ENCODE data around the gene SBNO2. TPM values are rescaled to one million over a fixed set of nuclear protein-coding genes. Genes with fewer than 3 reads are reported as not detected.

Gene SBNO2
- total and polyA plus RNA-seq, 9 of the 15 experiments (the other 6 are each of a cell fraction or from before 2014, with no cell fraction given) = 0.01 to 46.2 (median 6.7) TPM

DNA sequence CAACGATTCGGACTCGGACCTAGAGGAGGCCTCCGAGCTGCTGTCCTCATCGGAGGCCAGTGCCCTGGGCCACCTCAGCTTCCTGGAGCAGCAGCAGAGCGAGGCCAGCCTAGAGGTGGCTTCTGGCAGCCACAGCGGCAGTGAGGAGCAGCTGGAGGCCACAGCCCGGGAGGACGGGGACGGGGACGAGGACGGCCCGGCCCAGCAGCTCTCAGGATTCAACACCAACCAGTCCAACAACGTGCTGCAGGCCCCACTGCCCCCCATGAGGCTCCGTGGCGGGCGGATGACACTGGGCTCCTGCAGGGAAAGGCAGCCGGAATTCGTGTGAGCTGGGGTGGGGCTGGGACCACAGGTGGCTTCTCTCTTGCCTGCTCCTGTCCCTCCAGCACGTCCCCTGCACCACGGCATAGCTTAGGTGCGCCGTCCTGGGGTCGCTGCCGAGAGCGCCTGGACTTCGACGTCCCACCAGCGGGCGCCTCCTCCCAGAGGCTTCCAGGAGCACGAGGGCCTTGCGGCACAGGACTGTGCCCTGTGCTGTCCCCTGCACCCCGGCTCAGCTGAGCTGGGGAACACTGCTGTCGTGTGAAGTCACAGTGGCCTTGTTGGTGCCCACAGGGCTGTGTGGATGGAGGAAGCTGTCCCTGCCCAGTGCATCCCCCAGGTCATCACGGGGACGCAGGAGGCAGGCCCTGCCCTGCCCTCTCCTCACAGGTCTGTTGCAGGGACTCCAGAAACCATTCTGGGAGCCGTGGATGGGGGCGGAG lies 88.2 kb downstream of the SBNO2 start (continued):
- peak; percentile 71 for TF ChIP-seq RBM22 (IDR thresholded peaks at IDR 0.05; ENCODE audit: low read depth, low read length, poor library complexity, severe bottlenecking)

DNA sequence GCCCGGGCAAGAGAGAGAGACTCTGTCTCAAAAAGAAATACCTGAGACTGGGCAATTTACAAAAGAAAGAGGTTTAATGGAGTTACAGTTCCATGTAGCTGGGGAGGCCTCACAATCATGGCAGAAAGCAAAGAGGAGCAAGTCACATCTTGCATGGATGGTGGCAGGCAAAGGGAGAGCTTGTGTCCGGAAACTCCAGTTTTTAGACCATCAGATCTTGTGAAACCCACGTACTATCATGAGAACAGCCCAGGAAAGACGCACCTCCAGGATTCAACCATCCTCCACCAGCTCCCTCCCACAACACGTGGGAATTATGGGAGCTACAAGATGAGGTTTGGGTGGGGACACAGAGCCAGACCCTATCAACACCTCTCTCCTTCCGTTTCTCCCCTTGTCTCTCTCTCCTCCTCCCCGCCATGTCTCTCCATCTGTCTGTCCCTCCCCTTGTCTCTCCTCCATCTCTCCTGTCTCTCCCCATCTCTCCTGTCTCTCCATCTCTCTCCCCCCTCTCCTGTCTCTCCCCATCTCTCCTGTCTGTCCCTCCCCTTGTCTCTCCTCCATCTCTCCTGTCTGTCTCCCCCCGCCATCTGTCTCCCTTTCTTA lies 88.9 kb downstream of the SBNO2 start:
- ChIA-PET CTCF (ENCODE audit: low intra/inter-chr PET ratio) (no interaction called here), POLR2A (interaction anchor here (1.2 to 5.3 kb wide), 4 partner anchors 9 to 352 kb away, joined by 3 to 45 read pairs (median 8); partner anchors contain the start of genes GPX4 and POLR2E)
- BruUV-seq (replicated peaks) = no TSS peak
- FAIRE-seq (peak; percentile 42), DNase-seq (ENCODE audit: extremely low read depth in 1 of 4, low spot score in 3 of 4) (no peak), ATAC-seq (no peak)
- Histone ChIP-seq H3K4me1 (replicated peaks in 1 of 2; ENCODE audit: control insufficient read depth in 2 of 2, insufficient read depth in 2 of 2, low read length in 2 of 2) (peaks cover 6 to 79% of the 10 kb centered on the region in 2 experiments), H3K9ac (ENCODE audit: insufficient read depth in 1 of 2, low read depth in 2 of 2, low read length in 2 of 2) (peak overlapping the region in 1 of 2 experiments; percentile 31; a peak in 2 of 4 replicates), H2AFZ (ENCODE audit: low read depth, low read length) (no peak overlapping the region), H3K4me2 (ENCODE audit: insufficient read depth, low read length) (no peak overlapping the region), H4K20me1 (replicated peaks; ENCODE audit: control insufficient read depth, insufficient read depth, low read length) (no peaks in the 10 kb centered on the region), H3K27ac (ENCODE audit: extremely low read depth, low read depth, low read length) (no peak overlapping the region), H3K4me3 (no peak overlapping the region), H3K9me3 (replicated peaks; ENCODE audit: control insufficient read depth, insufficient read depth, low read depth, low read length) (no peaks in the 10 kb centered on the region), H3K36me3 (ENCODE audit: control insufficient read depth, insufficient read depth, low read length) (peaks cover 56% of the 10 kb centered on the region; the same call in 2 of the 3 replicates), H3K9me1 (ENCODE audit: control insufficient read depth, insufficient read depth, low read length) (peaks cover 3% of the 10 kb centered on the region), H3K79me2 (ENCODE audit: control insufficient read depth, insufficient read depth, low read length) (no peaks in the 10 kb centered on the region), H3K27me3 (ENCODE audit: control insufficient read depth in 2 of 2, insufficient read depth in 2 of 2, low read length in 2 of 2) (no peaks in the 10 kb centered on the region)
- intact Hi-C loops (cut with micrococcal nuclease) (no loop called here), in situ Hi-C loops (cut with MboI) (no loop called here)
- WGBS (ENCODE audit: insufficient coverage, low coverage, missing lambda C conversion rate) = 63% methylated on average over 8 of the region's 8 CpGs
- no peak for TF ChIP-seq ZFP36 (IDR thresholded peaks at IDR 0.05; ENCODE audit: low read depth, low read length, partially characterized antibody)
- TF ChIP-seq HLTF (IDR thresholded peaks at IDR 0.05) = no peak
- TF ChIP-seq HDGF (IDR thresholded peaks at IDR 0.05) = no peak
- TF ChIP-seq NONO (IDR thresholded peaks at IDR 0.05; ENCODE audit: low read depth in 2 of 2, low read length in 1 of 2) = no peak
- no peak for TF ChIP-seq ZNF175 (CRISPR knock-in tag; IDR thresholded peaks at IDR 0.05; ENCODE audit: low read depth)
- no peak for TF ChIP-seq ZNF695 (CRISPR knock-in tag; IDR thresholded peaks at IDR 0.05)
- no peak for TF ChIP-seq TAF9B (IDR thresholded peaks at IDR 0.05; ENCODE audit: partially characterized antibody)
- no peak for TF ChIP-seq BRD4 (IDR thresholded peaks at IDR 0.05)
- TF ChIP-seq CREB1 (IDR thresholded peaks at IDR 0.05) = no peak
- TF ChIP-seq CREB1 (CRISPR knock-in tag; IDR thresholded peaks at IDR 0.05) = no peak
- TF ChIP-seq, protein P1, sequence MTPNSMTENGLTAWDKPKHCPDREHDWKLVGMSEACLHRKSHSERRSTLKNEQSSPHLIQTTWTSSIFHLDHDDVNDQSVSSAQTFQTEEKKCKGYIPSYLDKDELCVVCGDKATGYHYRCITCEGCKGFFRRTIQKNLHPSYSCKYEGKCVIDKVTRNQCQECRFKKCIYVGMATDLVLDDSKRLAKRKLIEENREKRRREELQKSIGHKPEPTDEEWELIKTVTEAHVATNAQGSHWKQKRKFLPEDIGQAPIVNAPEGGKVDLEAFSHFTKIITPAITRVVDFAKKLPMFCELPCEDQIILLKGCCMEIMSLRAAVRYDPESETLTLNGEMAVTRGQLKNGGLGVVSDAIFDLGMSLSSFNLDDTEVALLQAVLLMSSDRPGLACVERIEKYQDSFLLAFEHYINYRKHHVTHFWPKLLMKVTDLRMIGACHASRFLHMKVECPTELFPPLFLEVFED (CRISPR knock-in tag; conservative IDR thresholded peaks at IDR 0.05) = peak; percentile 95
- TF ChIP-seq ZNF165 (CRISPR knock-in tag; IDR thresholded peaks at IDR 0.05; ENCODE audit: borderline replicate concordance) = no peak
- TF ChIP-seq ZNF274 (IDR thresholded peaks at IDR 0.05; ENCODE audit: borderline replicate concordance, low read depth, low read length) = no peak
- TF ChIP-seq, protein P2, sequence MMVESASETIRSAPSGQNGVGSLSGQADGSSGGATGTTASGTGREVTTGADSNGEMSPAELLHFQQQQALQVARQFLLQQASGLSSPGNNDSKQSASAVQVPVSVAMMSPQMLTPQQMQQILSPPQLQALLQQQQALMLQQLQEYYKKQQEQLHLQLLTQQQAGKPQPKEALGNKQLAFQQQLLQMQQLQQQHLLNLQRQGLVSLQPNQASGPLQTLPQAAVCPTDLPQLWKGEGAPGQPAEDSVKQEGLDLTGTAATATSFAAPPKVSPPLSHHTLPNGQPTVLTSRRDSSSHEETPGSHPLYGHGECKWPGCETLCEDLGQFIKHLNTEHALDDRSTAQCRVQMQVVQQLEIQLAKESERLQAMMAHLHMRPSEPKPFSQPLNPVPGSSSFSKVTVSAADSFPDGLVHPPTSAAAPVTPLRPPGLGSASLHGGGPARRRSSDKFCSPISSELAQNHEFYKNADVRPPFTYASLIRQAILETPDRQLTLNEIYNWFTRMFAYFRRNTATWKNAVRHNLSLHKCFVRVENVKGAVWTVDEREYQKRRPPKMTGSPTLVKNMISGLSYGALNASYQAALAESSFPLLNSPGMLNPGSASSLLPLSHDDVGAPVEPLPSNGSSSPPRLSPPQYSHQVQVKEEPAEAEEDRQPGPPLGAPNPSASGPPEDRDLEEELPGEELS (CRISPR knock-in tag; IDR thresholded peaks at IDR 0.05; ENCODE audit: borderline replicate concordance) = no peak
- no peak for TF ChIP-seq FOXJ2 (tag; IDR thresholded peaks at IDR 0.05)
- no peak for TF ChIP-seq ZFP1 (CRISPR knock-in tag; IDR thresholded peaks at IDR 0.05)
- peak; percentile 27; the same call in 1 of the 2 replicates for TF ChIP-seq THRAP3 (IDR thresholded peaks at IDR 0.05; ENCODE audit: borderline replicate concordance)
